GM12874 (cell line): ENCODE measurements around the gene PARD3B.

ENCODE experiments used
- CTCF ChIP-seq: IDR thresholded peaks from 2 replicates; pipeline ENCODE4 v1.5.1; 2011; ENCODE audit warnings: low read depth, mild to moderate bottlenecking, control low read depth, low read length, moderate library complexity; ENCODE audit not compliant: insufficient read depth

The PARD3B gene

GRCh38 chr2:205043285-205043684, 498.0 kb downstream of the PARD3B start:
- TF ChIP-seq CTCF: no peak

GRCh38 chr2:205045706-205046105, 500.4 kb downstream of the PARD3B start:
- no peak for TF ChIP-seq CTCF

- no peak for TF ChIP-seq CTCF
Observed at GRCh38 chr2:205047273-205047839, 502.1 kb downstream of the PARD3B start.

GRCh38 chr2:205051417-205051816, 506.1 kb downstream of the PARD3B start:
- TF ChIP-seq CTCF: no peak

- no peak for TF ChIP-seq CTCF
Observed at GRCh38 chr2:205052781-205053180, 507.5 kb downstream of the PARD3B start.

GRCh38 chr2:205053827-205054410, 508.6 kb downstream of the PARD3B start:
- TF ChIP-seq CTCF: no peak

GRCh38 chr2:205054789-205055188, 509.5 kb downstream of the PARD3B start:
- TF ChIP-seq CTCF: no peak
